ENCODE data around the gene PLA1A.
"Not testable (repeated sequence)": the region's sequence is repeated elsewhere in the genome, so short reads cannot be mapped to it uniquely, and the experiment has no call there.

PLA1A gene

DNA sequence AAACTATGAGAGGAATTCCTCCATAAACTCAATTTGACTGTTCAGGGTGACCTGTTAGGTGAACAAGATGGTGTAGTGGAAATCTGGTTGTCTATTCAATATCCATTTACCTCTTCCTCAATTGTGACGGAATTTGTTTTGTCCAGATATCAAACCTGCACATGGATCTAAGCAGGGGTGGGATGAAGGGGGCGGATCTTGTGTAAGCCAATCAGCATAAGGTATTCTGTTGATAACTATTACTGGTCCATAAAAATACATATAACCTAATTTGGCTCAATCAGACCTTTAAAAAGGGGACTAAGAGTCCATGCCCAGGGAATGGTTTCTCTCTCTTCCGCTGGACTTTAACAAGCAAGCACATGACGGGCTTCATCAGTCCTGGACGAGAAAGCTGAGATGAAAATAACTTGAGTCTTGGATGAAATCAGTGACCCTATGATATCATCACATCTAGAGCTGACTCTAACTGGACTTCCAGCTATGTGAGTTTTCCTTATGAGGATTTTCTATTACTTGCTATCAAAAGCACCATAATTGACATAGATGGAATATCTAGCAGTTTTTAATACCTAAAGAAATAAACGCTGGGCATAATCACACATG, 68.4 kb downstream of the PLA1A start:
- DNase-seq = no peak

DNA sequence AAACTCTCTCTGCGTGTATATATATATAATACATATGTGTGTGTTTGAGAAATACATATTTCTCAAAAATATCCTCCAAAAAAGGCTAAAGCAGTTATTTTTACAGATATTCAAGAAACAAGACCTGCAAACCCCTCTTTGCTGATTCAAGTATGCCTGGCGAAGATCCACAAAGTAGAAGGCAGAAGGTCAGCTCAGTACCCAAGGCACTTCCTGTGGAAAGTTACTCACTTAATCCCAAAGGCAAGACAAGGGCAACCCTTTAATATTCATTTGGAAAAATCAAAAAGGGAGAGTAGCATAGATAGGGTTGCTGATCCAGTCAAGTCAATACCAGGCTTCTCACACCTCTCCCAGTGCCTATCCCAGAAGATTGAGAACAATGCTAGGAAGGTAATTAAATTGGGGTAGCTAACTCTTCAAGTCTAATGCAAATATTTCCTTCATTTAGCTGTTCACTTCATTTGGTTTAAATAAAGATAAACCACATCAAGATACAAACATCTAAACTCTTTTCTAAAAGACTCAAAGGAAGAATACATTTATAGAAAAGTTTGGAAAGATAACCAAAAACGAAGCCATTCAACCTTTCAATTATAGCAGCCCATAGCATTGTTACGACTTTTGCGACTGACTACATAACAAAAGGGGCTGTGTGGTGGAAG, 72.4 kb downstream of the PLA1A start:
- no peak for DNase-seq

DNA sequence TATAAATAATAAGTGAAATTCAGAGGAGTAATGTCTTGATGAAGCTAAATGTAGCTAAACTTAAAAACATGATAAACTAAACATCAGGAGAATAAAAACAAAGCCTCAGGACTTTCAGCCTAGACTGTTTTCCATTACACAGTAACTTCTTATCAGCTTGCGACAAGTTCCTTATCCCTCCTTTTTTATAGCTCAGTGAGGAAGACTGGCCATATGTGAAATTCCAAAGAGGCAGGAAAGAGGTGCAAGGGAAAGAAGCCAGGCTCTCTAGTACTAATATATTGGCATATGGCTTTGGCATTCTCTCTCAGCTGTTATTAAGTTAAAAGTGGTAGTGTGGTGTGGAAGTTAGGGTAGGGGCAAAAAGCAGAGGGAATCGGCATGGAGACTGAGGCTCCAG, 75.1 kb downstream of the PLA1A start:
- no peak for DNase-seq

DNA sequence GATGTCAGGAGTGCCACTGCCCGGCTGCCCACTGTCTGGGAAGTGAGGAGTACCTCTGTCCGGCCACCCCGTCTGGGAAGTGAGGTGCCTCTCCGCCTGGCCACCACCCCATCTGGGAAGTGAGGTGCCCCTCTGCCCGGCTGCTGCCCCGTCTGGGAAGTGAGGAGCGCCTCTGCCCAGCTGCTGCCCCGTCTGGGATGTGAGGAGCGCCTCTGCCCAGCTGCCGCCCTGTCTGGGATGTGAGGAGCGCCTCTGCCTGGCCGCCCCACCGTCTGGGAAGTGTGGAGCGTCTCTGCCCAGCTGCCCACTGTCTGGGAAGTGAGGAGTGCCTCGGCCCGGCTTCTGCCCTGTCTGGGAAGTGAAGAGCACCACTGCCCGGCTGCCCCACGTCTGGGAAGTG, 76.2 kb downstream of the PLA1A start:
- DNase-seq = no peak

DNA sequence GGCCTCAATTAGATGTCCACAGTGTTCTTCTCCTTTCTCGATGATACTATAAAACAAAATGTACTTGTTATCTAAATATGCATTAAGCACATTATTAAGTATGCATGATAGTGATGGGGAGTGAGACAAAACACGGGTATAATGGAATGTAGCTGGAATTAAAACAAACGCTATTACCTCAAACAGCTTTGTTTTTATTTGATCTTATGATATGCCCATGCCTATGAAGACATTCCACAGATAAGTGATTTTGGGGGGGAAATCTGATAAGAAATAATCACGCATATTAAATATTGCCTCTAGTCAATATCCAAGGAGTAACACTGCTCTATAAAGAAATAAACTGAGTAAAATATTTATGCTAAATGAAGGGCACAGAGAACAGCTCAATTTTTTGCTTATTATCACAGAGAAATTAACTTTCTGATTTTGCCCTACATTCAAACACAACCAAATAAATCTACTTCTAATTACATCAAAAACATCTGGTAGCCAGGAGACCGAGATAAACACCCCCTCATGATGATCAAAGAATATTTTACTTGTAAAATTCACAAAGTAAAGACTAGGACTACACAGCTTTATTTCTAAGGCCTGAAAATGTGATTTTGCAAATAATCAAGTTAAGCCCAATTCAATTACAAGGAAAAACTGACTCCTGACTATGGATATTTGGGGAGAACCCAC, 77.6 kb downstream of the PLA1A start:
- DNase-seq = no peak

DNA sequence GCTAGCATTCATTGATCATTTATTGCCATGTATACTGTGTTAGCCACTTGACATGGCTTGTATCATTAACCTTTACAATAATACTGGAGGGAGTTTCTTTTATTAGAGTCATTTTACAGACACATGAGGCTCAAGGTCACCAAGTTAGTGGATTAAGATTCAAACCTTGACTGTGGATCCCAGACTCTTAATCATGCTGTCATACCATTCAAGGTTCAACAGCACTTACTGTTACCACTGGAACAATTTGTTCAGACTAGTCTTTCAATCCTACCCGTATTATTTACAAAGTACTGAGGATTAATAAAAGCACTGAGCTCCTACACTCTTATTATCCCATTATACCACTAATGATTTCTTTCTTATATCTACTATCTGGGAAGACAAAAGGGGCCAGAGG, 78.3 kb downstream of the PLA1A start:
- no peak for DNase-seq

DNA sequence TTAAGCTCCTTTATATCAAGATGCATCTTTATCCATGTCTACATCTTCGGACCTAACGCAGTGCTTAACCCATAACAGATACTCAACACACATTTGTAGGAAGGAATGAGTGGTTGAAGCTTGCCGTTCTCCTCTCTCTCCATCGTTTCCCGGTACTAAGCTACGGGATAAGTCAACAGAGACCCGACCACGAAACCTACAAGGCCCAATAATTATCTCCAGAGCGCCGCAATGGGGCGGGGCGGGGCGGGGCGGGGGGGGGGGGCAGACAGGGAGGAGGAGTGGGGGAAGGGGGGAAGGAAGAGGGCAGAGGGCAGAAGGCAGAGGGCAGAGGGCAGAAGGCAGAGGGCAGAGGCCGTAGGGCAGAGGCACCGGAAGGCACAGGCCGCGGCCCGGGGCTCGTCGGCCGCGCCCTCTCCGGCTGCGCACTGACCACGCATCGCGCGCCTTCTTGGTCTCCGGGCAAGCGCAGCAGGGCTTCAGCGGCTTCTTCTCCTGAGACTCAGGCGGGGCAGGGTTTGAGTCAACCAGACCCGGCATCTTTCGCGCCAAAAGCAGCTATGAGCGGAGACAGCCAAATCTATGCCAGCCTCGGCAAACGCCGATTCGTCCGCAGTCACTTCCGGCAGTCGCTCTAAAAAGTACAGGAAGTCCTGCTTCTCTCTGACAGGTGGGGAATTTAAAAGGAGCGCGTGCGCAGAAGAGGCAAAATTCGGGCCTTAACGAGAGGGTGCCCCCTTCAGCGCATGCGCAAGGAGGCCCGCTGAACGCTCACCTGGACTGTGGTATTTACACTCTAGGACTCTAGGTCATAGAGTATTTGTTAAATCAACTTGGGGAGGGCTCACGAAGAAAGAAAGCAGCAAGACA, 79.3 kb downstream of the PLA1A start, which contains the start of gene COX17:
COX17 (minus strand) TSS at position 636 of the 870 bp plus-strand sequence; CDS start at position 540, 96 bp downstream.
- DNase-seq = peak; percentile 100

DNA sequence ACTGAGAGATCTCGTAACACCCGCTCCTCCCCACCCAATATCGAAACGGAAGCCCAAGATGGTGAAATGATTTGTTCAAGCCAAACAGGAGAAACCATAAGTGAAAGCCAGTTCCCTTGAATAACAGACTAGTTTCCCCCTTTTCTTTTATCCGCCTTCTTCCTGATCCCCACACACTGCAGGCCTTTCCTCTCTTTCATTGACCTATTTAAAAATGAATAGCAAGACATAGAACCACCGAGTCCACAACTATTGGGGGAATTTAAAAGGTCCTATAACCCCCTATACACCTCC, 79.9 kb downstream of the PLA1A start:
- DNase-seq = no peak

DNA sequence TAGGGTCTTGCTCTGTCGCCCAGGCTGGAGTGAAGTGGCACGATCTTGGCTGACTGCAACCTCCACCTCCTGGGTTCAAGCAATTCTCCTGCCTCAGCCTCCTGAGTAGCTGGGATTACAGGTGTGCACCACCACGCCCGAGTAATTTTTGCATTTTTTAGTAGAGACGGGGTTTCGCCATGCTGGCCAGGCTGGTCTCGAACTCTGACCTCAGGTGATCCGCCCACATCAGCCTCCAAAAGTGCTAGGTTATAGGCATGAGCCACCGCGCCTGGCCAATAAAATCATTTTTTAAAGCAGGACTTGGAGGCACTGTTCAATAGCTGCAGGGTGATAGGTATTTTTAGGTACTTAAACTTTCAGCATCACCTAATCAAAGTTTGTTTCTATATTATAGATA, 80.5 kb downstream of the PLA1A start:
- not testable (repeated sequence) for DNase-seq
